Breast epithelium (tissue), 4 donors: ENCODE measurements around the gene ABHD2. TPM values are rescaled to one million over a fixed set of nuclear protein-coding genes. Genes with fewer than 3 reads are reported as not detected.

Experiments
- DNase-seq, 2 donors: peaks; one replicate each; pipeline ENCODE4 v3.0.0-alpha.2; 2019; ENCODE audit warnings: low spot score in 2 of 2
- H3K27ac ChIP-seq, 2 donors: fragments of 200-600 bp; sonication (generic) in 1 of 2; one replicate each; pipeline ENCODE4 v1.5.1; 2016 to 2019; ENCODE audit warnings: mild to moderate bottlenecking in 1 of 2
- H3K27me3 ChIP-seq, 2 donors: fragments of 200-600 bp; sonication (generic) in 1 of 2; one replicate each; pipeline versions ENCODE4 v1.5.1 to v1.6.0; 2017 to 2019; ENCODE audit warnings: control low read depth in 1 of 2, mild to moderate bottlenecking in 1 of 2
- H3K36me3 ChIP-seq: fragments of 200-600 bp; one replicate; pipeline ENCODE4 v1.5.1; 2019
- H3K4me1 ChIP-seq, 2 donors: fragments of 200-600 bp; sonication (generic); one replicate each; pipeline ENCODE4 v1.5.1; 2016 to 2019; ENCODE audit warnings: control low read depth in 1 of 2
- H3K4me3 ChIP-seq, 3 donors: fragments of 200-600 bp; sonication (generic); 1 replicate in 2 of 3; 2 replicates in 1 of 3; pipeline ENCODE4 v1.5.1; 2016 to 2019; ENCODE audit warnings: mild to moderate bottlenecking in 3 of 3, moderate library complexity in 2 of 3
- H3K9me3 ChIP-seq, 2 donors: fragments of 200-600 bp; sonication (generic) in 1 of 2; one replicate each; pipeline ENCODE4 v1.5.1; 2016 to 2019; ENCODE audit warnings: control low read depth in 1 of 2
- POLR2A ChIP-seq: fragments of 450-650 bp; IDR thresholded peaks from one replicate; pipeline ENCODE4 v1.6.1; 2016; ENCODE audit warnings: antibody characterized with exemption, mild to moderate bottlenecking, moderate library complexity
- POLR2AphosphoS5 ChIP-seq, 3 donors: sonication (generic); formaldehyde crosslinking; IDR thresholded peaks; one replicate each; pipeline ENCODE4 v1.6.1; 2017; ENCODE audit warnings: antibody characterized with exemption in 3 of 3
- intact Hi-C: fragments of 100-400 bp; cut with DNase I; formaldehyde crosslinking; loops from one replicate; pipeline ENCODE4 v1.15.1; 2023; ENCODE audit warnings: low total_unique reads
- total RNA-seq, 3 donors: library from RNA; depleted of rRNA; stranded (reverse); fragments of >200 nt; gene quantifications; one replicate each; pipeline ENCODE4 v1.1.0, GENCODE V29; 2016
- TF ChIP-seq, protein P1 (sequence below), 3 donors: fragments of 450-650 bp; IDR thresholded peaks; one replicate each; pipeline ENCODE4 v1.5.1; 2016 to 2017; ENCODE audit warnings: antibody characterized with exemption in 3 of 3, mild to moderate bottlenecking in 3 of 3, moderate library complexity in 3 of 3

The ABHD2 gene
- total RNA-seq, 3 donors from 2014 or later, result 76.7 to 91.2 (median 80.3) TPM

DNA sequence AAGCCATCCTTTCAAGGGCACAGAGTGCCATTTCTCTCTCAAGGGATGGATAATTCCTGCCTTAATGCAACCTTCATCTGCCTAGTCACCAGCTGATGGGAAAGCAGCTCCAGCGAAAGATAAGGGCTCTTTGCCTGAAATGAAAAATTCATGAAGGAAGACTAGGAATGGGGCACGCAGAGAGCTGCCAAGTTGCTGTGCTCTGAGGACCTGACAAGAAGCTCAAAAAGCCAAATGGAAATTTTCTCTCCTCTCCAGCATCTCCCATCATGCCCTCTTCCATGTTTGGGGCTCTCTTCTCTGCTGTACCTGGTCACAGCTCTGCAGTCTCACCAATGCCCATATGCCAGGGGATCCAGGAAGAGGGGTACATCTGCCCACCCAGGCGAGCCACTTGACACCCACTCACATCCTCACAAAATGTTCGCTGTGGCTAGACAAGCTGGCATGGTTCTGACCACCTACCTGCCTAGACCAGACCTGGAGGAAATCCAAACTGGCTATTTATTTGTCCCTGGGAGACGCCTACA, 29.3 kb upstream of the ABHD2 start:
- no peak for TF ChIP-seq POLR2A
- TF ChIP-seq, protein P1, sequence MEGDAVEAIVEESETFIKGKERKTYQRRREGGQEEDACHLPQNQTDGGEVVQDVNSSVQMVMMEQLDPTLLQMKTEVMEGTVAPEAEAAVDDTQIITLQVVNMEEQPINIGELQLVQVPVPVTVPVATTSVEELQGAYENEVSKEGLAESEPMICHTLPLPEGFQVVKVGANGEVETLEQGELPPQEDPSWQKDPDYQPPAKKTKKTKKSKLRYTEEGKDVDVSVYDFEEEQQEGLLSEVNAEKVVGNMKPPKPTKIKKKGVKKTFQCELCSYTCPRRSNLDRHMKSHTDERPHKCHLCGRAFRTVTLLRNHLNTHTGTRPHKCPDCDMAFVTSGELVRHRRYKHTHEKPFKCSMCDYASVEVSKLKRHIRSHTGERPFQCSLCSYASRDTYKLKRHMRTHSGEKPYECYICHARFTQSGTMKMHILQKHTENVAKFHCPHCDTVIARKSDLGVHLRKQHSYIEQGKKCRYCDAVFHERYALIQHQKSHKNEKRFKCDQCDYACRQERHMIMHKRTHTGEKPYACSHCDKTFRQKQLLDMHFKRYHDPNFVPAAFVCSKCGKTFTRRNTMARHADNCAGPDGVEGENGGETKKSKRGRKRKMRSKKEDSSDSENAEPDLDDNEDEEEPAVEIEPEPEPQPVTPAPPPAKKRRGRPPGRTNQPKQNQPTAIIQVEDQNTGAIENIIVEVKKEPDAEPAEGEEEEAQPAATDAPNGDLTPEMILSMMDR (IDR thresholded peaks at IDR 0.05), result no peak
- no peak for TF ChIP-seq POLR2AphosphoS5 (IDR thresholded peaks at IDR 0.05)
- Histone ChIP-seq H3K4me1 (no peaks in the 10 kb centered on the region), H3K27ac (no peak overlapping the region), H3K27me3 (no peaks in the 10 kb centered on the region), H3K4me3 (no peak overlapping the region), H3K9me3 (no peaks in the 10 kb centered on the region), H3K36me3 (no peaks in the 10 kb centered on the region)
- DNase-seq, result no peak
- intact Hi-C loops, result loop anchor here (10.0 kb wide), 2 partner anchors 66 to 116 kb away; no protein-coding TSS in a partner anchor

DNA sequence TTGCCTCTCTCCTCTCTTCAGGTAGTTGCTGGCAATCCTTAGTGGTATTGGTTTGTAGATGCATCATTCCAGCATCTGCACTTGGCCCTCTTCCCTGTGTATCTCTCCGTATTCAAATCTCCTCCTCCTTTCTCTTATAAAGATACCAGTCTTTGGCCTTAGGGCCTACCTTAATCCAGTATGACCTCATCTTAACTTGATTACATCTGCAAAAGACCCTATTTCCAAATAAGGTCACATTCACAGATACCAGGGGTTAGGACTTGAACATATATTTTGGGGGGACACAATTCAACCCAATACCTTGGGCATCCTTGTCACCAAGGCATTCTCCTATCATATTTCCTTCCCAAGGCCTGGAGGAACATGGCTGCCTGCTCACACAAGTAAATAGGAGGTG, 22.0 kb upstream of the ABHD2 start:
- Histone ChIP-seq H3K9me3 (peaks cover 15 to 16% of the 10 kb centered on the region in 2 donors), H3K27ac (no peak overlapping the region), H3K27me3 (no peaks in the 10 kb centered on the region), H3K36me3 (no peaks in the 10 kb centered on the region), H3K4me3 (no peak overlapping the region), H3K4me1 (peaks cover 0 to 3% of the 10 kb centered on the region in 2 donors)
- intact Hi-C loops, result no loop called here
- no peak for TF ChIP-seq POLR2A
- DNase-seq, result no peak

DNA sequence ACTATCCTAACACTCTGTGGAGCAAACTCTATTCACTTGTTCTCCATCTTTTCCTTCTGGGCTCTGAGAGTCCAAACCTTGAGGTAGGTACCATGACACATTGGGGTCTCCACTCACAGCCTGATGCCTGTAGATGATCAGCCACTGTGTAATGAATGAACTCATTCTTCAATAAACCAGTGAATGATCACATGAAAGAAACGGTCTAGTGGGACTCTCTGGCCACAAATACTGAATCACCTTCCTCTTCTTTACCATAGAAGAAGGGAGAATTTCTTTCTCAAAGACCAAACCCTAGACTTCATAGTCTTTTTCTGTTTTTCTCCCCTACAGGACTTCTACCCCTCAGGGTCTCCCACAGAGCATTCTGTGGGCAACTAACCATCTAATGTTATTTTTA, 20.5 kb upstream of the ABHD2 start:
- no peak for DNase-seq
- Histone ChIP-seq H3K36me3 (no peaks in the 10 kb centered on the region), H3K9me3 (peaks cover 15 to 16% of the 10 kb centered on the region in 2 donors), H3K4me1 (peaks cover 0 to 3% of the 10 kb centered on the region in 2 donors), H3K27me3 (no peaks in the 10 kb centered on the region), H3K27ac (peak overlapping the region in 1 of 2 donors; percentile 54), H3K4me3 (no peak overlapping the region)
- TF ChIP-seq, protein P1 (IDR thresholded peaks at IDR 0.05), result no peak
- no peak for TF ChIP-seq POLR2A
- no peak for TF ChIP-seq POLR2AphosphoS5 (IDR thresholded peaks at IDR 0.05)
- intact Hi-C loops, result no loop called here

DNA sequence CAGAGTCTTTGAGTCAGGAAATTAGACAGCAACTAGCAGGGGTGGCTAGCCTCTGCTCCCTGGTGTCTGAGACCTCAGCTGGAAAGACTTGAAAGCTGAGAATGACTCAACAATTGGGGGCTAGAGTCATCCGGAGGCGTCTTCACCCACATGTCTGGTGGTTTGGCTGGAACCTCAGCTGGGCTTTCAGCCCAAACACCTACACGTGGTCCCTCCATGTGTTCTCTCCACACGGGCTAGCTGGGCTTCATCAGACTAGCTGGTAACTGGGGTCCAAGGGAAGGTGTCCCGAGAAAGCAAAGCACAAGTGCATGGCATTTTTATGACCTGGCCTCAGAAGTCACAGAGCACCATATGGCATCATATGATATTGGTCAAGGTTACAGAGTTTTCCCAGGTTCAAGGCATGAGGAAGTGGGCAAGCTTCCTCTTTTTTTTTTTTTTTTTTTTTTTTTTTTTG, 19.9 kb upstream of the ABHD2 start:
- no peaks in the 10 kb centered on the region for H3K27me3 ChIP-seq
- H3K27ac ChIP-seq, result peak overlapping the region in 1 of 2 donors; percentile 54
- no peak overlapping the region for H3K4me3 ChIP-seq
- H3K4me1 ChIP-seq, result peaks cover 0 to 3% of the 10 kb centered on the region in 2 donors
- no peaks in the 10 kb centered on the region for H3K36me3 ChIP-seq
- no peak for TF ChIP-seq POLR2A
- TF ChIP-seq, protein P1 (IDR thresholded peaks at IDR 0.05), result no peak
- no peak for TF ChIP-seq POLR2AphosphoS5 (IDR thresholded peaks at IDR 0.05)
- DNase-seq, result peak in 1 of 2 donors; percentile 72
- intact Hi-C loops, result no loop called here
- peaks cover 15 to 16% of the 10 kb centered on the region in 2 donors for H3K9me3 ChIP-seq

DNA sequence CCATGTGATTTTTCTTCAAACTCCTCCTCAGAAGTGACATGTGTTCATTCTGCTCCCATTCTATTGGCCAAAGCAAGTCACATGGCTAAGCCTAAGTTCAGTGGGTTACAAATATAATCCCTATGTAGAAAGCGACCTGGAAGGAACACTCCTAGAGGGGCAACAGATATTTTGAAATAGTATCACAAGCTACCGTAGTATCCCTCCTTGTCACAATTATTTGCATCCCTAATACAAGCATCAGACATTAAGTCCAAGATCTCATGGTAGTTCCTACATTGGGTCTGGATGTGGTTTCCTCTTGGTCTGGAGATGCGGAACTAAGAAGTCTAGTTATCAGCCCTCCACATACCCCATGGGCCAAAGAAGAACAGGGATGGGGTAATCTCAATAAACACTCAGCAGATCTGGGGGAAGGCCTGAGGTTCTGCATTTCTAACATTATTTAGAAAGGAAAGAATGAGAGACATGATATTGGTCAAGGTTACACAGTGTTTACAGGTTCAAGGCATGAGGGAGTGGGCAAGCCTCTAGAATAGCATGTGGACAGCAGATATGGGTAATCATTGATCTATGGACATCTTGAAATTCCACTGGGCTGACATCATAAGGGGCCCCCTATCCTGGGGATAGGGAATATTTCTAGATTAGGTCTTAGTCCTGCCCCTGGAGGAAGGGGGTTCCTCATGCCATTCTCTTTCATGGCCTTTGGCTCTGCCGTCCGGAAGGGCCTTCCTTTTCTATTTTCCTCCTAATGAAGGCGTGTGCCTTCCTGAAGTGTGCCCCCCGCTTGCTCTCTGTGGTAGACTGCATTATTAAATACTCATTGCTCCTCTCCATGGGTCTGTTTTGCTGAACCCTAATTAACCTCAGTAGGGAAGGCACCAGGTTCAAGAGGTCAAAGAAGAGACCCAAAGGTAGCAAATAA, 17.8 kb upstream of the ABHD2 start:
- intact Hi-C loops, result no loop called here
- H3K27ac ChIP-seq, result no peak overlapping the region
- no peak for TF ChIP-seq POLR2AphosphoS5 (IDR thresholded peaks at IDR 0.05)
- TF ChIP-seq, protein P1 (IDR thresholded peaks at IDR 0.05), result no peak
- TF ChIP-seq POLR2A, result no peak

More for the DNA sequence above, 17.8 kb upstream of the ABHD2 start:
- Histone ChIP-seq H3K9me3 (peaks cover 15 to 16% of the 10 kb centered on the region in 2 donors), H3K36me3 (no peaks in the 10 kb centered on the region), H3K4me1 (peaks cover 0 to 3% of the 10 kb centered on the region in 2 donors), H3K27me3 (no peaks in the 10 kb centered on the region), H3K4me3 (no peak overlapping the region)
- no peak for DNase-seq
